ENCODE measurements around the gene PRICKLE3. TPM values are rescaled to one million over a fixed set of nuclear protein-coding genes. Genes with fewer than 3 reads are reported as not detected.
A peak's percentile ranks its signal among the peaks of the same experiment; 100 is the strongest.
"Not testable (repeated sequence)": the region's sequence is repeated elsewhere in the genome, so short reads cannot be mapped to it uniquely, and the experiment has no call there.

Gene PRICKLE3
- total RNA-seq, 4 donors from 2014 or later, result 14.5 to 40.0 (median 33.2) TPM

- Histone ChIP-seq H3K9me3 (no peaks in the 10 kb centered on the region), H3K4me3 (no peak overlapping the region), H3K27ac (peak overlapping the region; percentile 69 to 80 (median 78)), H3K36me3 (no peaks in the 10 kb centered on the region), H3K27me3 (no peaks in the 10 kb centered on the region), H3K4me1 (peaks cover 4 to 22% (median 10%) of the 10 kb centered on the region in 4 donors)
- 67% methylated on average over 27 of the region's 27 CpGs; no CpG with 5 or more reads in 1 of the 2 donors for WGBS, 2 donors (ENCODE audit: low coverage in 1 of 2)
- no peak for DNase-seq
- intact Hi-C loops (cut with DNase I; ENCODE audit: low total_unique reads), result no loop called here
- in situ Hi-C loops (cut with MboI; ENCODE audit: low pct_ligation_motif_present in 1 of 4, low pct_unique_long_range_greater_than_20kb in 1 of 4, low sequenced_read_pairs in 3 of 4), result no loop called here
- TF ChIP-seq CTCF (IDR thresholded peaks at IDR 0.05), result no peak
- TF ChIP-seq POLR2A (IDR thresholded peaks at IDR 0.05), result no peak
- no peak for TF ChIP-seq EP300 (IDR thresholded peaks at IDR 0.05; ENCODE audit: low read depth)
- TF ChIP-seq POLR2AphosphoS5 (IDR thresholded peaks at IDR 0.05), result no peak
Observed at GRCh38 chrX:49176421-49177326, 9.5 kb downstream of the PRICKLE3 start.

GRCh38 chrX:49175435-49176274 lies 10.5 kb downstream of the PRICKLE3 start:
- Histone ChIP-seq H3K27me3 (no peaks in the 10 kb centered on the region), H3K36me3 (no peaks in the 10 kb centered on the region), H3K9me3 (no peaks in the 10 kb centered on the region), H3K4me1 (peaks cover 4 to 22% (median 10%) of the 10 kb centered on the region in 4 donors), H3K27ac (peak overlapping the region in 3 of 4 donors; percentile 24 to 80 (median 80)), H3K4me3 (no peak overlapping the region)
- in situ Hi-C loops (cut with MboI; ENCODE audit: low pct_ligation_motif_present in 1 of 4, low pct_unique_long_range_greater_than_20kb in 1 of 4, low sequenced_read_pairs in 3 of 4), result no loop called here
- DNase-seq, result no peak
- intact Hi-C loops (cut with DNase I; ENCODE audit: low total_unique reads), result no loop called here
- TF ChIP-seq POLR2A (IDR thresholded peaks at IDR 0.05), result no peak
- TF ChIP-seq EP300 (IDR thresholded peaks at IDR 0.05; ENCODE audit: low read depth), result no peak
- TF ChIP-seq POLR2AphosphoS5 (IDR thresholded peaks at IDR 0.05), result no peak
- no peak for TF ChIP-seq CTCF (IDR thresholded peaks at IDR 0.05)
- WGBS, 2 donors (ENCODE audit: low coverage in 1 of 2), result 92 to 100% methylated on average over 3 to 43 of the region's 43 CpGs

GRCh38 chrX:49174723-49175122 lies 11.4 kb downstream of the PRICKLE3 start:
- Histone ChIP-seq H3K27me3 (no peaks in the 10 kb centered on the region), H3K4me1 (peaks cover 4 to 22% (median 10%) of the 10 kb centered on the region in 4 donors), H3K27ac (no peak overlapping the region), H3K4me3 (no peak overlapping the region), H3K9me3 (no peaks in the 10 kb centered on the region), H3K36me3 (no peaks in the 10 kb centered on the region)
- in situ Hi-C loops (cut with MboI; ENCODE audit: low pct_ligation_motif_present in 1 of 4, low pct_unique_long_range_greater_than_20kb in 1 of 4, low sequenced_read_pairs in 3 of 4) (no loop called here), intact Hi-C loops (cut with DNase I; ENCODE audit: low total_unique reads) (no loop called here)
- DNase-seq, result no peak
- WGBS, 2 donors (ENCODE audit: low coverage in 1 of 2), result 64% methylated on average over 3 of the region's 3 CpGs; no CpG with 5 or more reads in 1 of the 2 donors
- no peak for TF ChIP-seq POLR2A (IDR thresholded peaks at IDR 0.05)
- no peak for TF ChIP-seq EP300 (IDR thresholded peaks at IDR 0.05; ENCODE audit: low read depth)
- no peak for TF ChIP-seq CTCF (IDR thresholded peaks at IDR 0.05)
- TF ChIP-seq POLR2AphosphoS5 (IDR thresholded peaks at IDR 0.05), result no peak

GRCh38 chrX:49173544-49173943 lies 12.6 kb downstream of the PRICKLE3 start:
- H3K36me3 ChIP-seq; intact Hi-C loops (cut with DNase I; ENCODE audit: low total_unique reads); H3K27me3 ChIP-seq; H3K9me3 ChIP-seq; in situ Hi-C loops (cut with MboI; ENCODE audit: low pct_ligation_motif_present in 1 of 4, low pct_unique_long_range_greater_than_20kb in 1 of 4, low sequenced_read_pairs in 3 of 4); H3K4me3 ChIP-seq; DNase-seq: not testable (repeated sequence)
- Histone ChIP-seq H3K27ac (peak overlapping the region; percentile 90 to 96 (median 93)), H3K4me1 (peaks cover 4 to 22% (median 10%) of the 10 kb centered on the region in 4 donors)
- 84% methylated on average over 8 of the region's 8 CpGs; no CpG with 5 or more reads in 1 of the 2 donors for WGBS, 2 donors (ENCODE audit: low coverage in 1 of 2)
